NCI-H446 treated with DMSO at 0.1 percent for 48 hours (cell line): ENCODE results near the gene AUTS2.

ENCODE experiments used
- DNase-seq: peaks from one replicate; lab custom pipeline; 2025; lab: John Stamatoyannopoulos, UW

AUTS2 gene

GRCh38 chr7:70460562-70460961 is 862.3 kb downstream of the AUTS2 start:
- DNase-seq = no peak

DNA sequence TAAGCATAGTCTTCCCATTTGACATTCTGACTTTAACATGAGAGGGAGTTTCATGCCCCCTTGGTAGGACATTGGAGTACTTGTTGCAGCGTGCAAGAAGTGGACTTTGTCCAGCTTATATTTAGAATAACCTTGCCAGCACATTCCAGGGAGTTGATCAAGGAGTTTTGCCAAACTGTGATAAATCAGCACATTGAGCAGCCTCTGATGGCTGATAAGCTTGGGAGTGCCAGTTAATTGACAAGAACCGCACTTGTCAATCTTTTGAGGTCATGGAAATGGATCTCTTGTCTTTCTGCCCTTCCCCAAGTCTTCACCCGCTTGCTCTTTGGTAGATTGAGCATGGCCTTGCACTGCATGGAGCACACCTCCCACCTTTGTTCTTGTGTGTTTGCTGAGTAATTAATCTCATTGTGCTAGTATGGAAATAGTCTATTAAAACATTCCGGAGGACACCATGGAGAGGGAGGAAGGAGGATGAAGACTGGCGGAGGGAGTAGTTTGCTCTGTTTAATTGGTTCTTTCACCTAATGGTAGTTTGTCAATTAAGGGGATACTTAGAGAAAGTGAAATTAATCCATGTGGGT is 865.2 kb downstream of the AUTS2 start:
- DNase-seq = no peak

DNA sequence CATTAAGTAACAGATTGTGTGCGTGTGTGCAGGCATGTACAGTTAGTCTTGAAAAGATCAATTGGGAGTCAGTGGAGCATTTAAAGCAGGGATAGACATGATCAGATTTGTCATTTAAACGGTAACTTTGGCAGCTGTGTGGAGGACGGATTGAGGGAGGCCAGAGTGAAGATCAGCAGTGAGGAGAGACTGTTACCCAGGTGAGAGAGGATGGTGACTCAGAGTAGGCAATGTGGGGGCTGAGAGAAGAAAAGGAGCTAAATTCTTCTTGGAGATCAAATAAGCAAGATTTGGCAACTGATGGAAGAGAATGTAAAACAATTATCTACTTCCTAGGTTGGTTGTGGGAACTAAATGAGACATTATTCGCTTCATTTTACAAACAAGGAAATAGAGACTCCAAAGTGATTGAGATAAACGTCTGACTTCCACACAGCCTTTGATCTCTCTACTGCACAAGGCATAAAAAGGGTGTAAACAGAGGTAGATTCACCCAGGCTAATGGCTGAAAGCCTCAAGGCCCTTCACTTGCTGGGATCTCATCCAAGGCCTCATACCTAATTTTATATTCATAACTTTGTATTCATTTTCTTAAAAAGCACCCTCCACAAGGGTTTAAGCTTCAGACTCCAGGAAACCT is 868.6 kb downstream of the AUTS2 start:
- DNase-seq = no peak

DNA sequence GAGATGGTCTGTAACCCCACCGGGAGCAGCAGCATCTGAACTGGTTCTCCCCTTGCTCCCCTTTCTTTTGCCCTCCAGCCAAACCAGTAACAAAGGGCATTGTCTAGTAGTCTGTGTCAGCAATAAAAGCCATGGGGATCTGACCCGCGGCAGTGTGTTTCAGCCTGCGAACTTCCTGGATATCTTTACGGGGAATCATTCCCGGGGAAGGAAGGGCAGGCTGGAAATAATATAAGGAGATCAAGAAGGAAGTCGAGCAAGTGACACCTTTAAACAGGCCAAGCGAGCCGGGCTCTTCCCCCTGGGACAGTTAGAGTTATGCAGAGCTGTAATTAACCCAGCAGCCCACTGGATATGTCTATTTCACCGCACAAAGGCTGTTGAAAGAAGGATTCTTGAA is 872.5 kb downstream of the AUTS2 start:
- no peak for DNase-seq

- no peak for DNase-seq
Measured at GRCh38 chr7:70472601-70473237, 874.4 kb downstream of the AUTS2 start.

DNA sequence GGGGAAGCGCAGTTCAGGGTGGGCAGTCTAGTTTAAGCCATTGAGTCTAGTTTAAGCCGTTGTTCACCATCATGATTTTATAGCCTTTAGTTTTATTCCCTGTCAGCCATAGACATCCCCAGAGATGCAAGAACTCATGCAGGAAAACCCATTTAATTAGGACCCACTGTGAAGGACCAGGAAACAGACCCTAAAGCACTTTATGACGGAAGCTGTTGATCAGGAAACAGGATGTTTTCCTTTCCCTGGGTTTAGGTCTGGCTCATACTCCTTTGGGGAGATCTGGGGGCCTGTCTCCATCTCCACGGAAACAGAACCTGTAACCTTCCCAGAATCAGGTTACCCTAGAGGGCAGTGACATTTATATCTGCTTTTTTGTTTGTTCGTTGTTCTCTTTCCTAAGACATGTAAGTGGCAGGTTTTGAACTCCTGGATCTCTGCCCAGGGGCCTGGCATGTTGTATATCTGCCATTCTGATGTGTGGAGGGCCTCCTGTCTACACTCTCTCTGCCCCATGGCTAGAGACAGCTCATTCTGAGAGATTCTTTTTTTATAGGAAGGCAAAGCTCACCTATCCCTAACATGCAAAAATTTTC is 876.5 kb downstream of the AUTS2 start:
- no peak for DNase-seq

DNA sequence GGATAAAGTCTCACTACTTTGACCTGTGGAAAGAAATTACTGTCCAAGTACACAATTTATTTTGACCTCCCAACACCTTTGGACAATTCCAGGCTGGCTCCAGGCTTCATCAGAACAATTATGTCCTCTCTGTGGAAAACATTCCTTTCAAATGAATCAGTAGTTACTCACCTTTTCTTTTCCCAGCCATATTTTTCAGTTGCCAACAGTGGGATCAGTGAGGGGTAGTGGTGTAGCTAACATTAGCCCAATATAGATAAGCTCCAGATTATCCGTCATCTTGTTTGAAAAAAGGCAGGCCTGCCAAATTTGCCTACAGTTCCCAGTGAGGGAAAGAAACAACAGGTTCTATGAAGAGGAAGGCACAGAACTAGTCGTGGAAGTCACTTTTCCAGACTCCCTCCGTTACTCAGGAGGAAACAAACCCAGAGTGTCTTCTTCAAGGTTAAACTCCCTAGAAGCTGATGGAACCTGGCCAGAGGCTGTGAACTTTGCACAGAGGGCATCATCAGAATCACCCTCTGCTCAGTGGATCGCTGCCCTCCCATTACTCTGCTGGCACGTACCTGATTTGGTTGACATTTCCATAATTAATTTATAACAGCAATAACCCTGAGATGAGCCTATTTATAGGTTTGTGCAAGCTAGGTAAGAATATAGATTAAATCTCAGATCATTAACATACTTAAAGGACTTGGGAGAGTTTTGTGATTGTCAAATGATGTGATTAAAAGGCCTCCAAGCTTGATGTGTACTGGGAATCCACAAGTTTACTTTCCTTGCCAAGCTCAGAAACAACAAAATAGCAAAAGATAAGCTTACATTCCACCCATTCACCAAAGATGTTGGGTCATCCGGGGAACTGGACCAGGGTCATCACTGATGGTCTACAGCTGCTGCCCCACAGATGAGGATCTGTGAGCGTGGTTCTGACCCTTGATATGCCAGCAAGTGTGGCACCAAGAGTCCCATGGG is 879.0 kb downstream of the AUTS2 start:
- DNase-seq = no peak

DNA sequence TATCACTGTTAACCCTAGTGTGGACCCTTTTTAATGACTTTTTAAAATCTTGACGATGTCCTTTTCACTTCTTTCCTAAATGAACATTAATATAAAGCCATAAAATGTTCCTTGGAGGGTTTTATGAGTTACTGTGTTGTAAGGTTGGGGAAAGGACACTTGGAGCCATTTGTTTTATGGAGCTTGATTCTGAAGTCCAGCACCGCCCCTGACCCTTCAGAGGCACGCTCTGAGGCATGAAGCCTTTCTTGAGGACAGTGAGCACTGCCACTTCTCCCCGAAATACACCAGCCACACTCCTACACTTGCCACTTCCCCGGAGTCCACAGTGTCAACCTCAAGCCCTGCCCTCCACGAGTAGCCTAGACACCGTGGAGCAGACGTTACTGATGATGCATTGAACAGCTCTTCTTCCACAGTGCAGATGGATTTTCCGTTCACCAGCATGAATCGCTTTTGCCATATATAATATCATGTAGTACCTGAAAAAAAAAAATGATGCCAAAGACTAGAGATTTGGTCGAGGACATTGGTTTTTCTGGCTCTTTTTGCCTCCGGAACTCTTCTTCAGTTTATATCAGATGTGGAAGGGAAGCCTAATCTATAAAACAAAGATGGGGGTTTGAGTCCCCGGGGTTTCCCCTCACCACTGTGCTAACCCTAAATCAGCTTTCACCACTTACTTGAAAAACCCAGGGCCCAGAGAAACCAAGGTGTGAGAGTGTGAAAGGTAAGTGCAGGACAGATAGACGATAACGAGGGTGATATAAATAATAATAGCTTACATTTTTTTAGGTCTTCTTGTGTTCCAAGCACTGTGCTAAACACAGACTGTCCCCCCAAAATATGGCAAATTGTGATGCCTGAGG is 881.1 kb downstream of the AUTS2 start:
- no peak for DNase-seq

GRCh38 chr7:70480927-70481569 is 882.8 kb downstream of the AUTS2 start:
- no peak for DNase-seq

- no peak for DNase-seq
Measured at GRCh38 chr7:70481570-70482123, 883.4 kb downstream of the AUTS2 start.

DNA sequence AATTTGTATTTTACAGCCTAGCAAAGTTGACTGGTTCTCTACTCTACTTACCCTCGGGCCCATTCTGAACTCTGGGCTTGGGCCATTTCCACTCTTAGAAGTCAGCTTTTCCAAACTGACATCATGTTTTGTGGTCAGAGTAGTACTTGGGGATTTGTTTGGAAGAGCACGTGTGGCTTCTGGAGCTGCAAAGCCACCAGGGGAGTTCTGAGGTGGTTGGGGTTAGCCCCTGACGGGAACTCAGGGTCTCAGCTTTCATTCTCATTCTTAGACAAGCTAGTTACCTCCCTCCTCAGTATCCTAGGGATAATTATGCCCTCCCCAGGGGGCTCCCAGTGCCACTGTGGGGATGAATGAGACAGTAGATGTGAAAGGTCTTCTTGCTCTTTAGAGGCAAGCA is 886.0 kb downstream of the AUTS2 start:
- DNase-seq = no peak

- no peak for DNase-seq
Measured at GRCh38 chr7:70486977-70487376, 888.7 kb downstream of the AUTS2 start.

GRCh38 chr7:70487428-70487827 is 889.2 kb downstream of the AUTS2 start:
- DNase-seq = no peak

DNA sequence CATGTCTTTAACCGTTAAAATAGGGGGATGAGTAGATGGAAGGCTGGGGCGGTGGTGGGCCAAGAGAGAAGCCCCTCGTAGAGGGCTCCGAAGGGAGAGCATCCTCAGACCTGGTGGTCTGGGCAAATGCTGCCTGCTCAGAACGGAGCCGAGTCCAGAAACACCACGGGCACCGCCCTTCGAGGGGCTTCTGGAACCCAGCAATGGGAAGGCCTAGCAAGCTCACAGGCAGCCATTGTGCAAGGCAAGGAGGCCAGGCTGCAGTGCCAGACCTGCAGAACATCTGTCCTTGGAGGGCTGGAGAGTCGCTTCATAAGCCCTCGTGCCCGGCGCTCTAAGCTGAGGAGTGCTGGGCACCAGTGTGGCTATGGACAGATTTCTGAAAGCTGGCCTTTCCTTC is 889.6 kb downstream of the AUTS2 start:
- no peak for DNase-seq

DNA sequence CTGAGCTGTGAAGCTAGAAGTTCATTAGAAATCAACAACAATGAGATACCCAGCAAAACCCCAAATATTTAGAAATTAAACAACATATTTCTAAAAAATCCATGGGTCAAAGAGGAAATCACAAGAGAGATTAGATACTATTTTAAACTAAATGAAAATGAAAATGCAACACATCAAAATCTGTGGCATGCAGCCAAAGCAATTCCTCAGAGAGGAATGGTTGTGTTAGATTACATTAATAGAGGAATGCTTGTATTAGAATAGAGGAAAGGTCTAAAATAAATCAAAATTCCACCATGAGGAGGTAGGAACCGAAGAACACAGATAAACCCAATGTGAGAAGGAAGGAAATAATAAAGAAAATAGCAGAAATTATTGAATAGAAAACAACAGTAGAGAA is 891.5 kb downstream of the AUTS2 start:
- no peak for DNase-seq

DNA sequence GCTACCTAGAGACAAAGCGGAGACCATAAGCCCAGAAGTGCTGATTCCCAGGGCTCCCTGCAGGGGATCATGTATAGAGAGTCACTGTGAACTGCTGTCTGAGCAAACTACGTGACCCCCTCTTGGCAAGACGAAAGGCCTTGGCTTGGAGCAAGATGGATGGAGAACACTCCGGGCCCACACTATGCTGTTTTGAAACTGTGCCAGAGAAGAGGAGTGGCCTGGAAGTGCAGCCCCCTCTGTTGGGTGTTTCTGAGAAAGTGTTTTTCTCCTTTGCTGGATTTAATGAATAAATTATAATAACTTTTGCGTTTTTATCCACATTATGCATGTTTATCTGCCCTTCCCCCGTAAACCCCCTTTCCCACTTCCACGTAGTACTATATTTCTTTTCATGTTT is 894.4 kb downstream of the AUTS2 start:
- peak; percentile 72 for DNase-seq

- no peak for DNase-seq
Measured at GRCh38 chr7:70494225-70495032, 896.2 kb downstream of the AUTS2 start.

GRCh38 chr7:70495033-70495376 is 896.7 kb downstream of the AUTS2 start:
- no peak for DNase-seq

DNA sequence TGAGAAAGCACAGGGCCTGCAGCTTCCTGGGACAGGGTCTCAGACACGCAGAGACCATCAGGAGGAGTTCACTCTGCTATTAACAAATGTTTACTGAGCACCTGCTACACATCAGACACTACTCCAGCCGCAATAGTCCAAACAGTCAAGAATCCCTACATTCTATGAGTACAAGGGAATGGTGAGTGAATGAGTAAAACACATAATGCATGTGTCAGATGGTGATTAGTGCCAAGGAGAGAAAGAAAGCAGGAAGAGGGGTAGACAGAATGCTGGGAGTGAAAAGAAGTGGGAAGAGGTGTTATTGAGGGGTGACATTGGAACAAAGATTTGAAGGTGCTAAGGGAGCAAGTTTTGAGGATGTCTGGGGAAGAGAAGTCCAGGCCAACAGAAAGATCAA is 899.5 kb downstream of the AUTS2 start:
- DNase-seq = no peak
